Peyer's patch (tissue), 4 donors: ENCODE measurements around the gene NHERF1. TPM values are rescaled to one million over a fixed set of nuclear protein-coding genes. Genes with fewer than 3 reads are reported as not detected.

Source experiments
- DNase-seq, 3 donors: peaks; one replicate each; pipeline ENCODE4 v3.0.0-alpha.2; 2017 to 2019
- H3K27ac ChIP-seq, 4 donors: fragments of 200-600 bp; sonication (generic); one replicate each; pipeline ENCODE4 v1.5.1; 2016 to 2019
- H3K27me3 ChIP-seq, 2 donors: fragments of 200-600 bp; sonication (generic); one replicate each; pipeline ENCODE4 v1.5.1; 2019
- H3K36me3 ChIP-seq, 3 donors: fragments of 200-600 bp; sonication (generic); one replicate each; pipeline ENCODE4 v1.5.1; 2016 to 2019
- H3K4me1 ChIP-seq, 4 donors: fragments of 200-600 bp; sonication (generic); one replicate each; pipeline ENCODE4 v1.5.1; 2016 to 2019
- H3K4me3 ChIP-seq, 4 donors: fragments of 200-600 bp; sonication (generic); 1 replicate in 3 of 4; 2 replicates in 1 of 4; pipeline ENCODE4 v1.5.1; 2016 to 2019; ENCODE audit warnings: mild to moderate bottlenecking in 1 of 4
- H3K9me3 ChIP-seq, 4 donors: fragments of 200-600 bp; sonication (generic); one replicate each; pipeline ENCODE4 v1.5.1; 2016 to 2019; ENCODE audit warnings: mild to moderate bottlenecking in 1 of 4
- POLR2A ChIP-seq, 2 donors: fragments of 450-650 bp; IDR thresholded peaks; one replicate each; pipeline ENCODE4 v1.5.1; 2017; ENCODE audit warnings: antibody characterized with exemption in 2 of 2, mild to moderate bottlenecking in 2 of 2, moderate library complexity in 2 of 2
- total RNA-seq, 4 donors: library from RNA; depleted of rRNA; stranded (reverse); fragments of >200 nt; gene quantifications; one replicate each; pipeline ENCODE4 v1.1.0, GENCODE V29; 2016
- TF ChIP-seq, protein P1 (sequence below), 6 experiments: fragments of 450-650 bp in 4 of 6; fragments of 200-600 bp in 2 of 6; sonication (generic) in 1 of 6; IDR thresholded peaks; one replicate each; pipeline ENCODE4 v1.5.1; 2017 to 2019; ENCODE audit warnings: antibody characterized with exemption in 6 of 6, mild to moderate bottlenecking in 3 of 6, moderate library complexity in 1 of 6

The NHERF1 gene
- total RNA-seq, 4 donors from 2014 or later = 121 to 600 (median 488) TPM

DNA sequence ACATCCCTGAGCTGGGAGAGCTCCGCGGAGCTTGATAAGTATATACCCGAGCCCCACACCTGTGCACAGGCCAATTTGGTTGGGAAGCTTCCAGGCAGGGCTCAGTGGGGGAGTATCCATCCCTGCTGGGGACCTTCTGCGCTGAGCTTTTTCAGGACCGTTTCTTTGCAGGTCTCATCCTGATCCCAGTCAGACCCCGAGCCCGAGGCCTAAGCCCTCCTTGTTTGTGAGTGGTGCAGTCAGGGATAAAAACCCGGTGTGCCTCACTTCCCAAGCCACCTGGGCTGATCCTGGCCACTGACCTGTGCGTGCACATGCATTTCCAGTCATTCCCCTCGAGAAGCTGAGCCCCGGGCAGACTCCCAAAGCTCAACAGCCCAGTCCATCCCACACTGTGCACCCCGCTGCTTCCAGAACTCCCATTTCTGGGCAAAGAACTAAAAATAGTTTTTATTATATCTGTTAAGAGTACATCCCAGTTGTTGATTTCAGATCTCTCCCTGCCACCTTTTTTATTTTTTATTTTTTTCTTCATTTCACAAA, 55.0 kb downstream of the NHERF1 start:
- Histone ChIP-seq H3K36me3 (peaks cover 0 to 16% (median 0%) of the 10 kb centered on the region in 3 donors), H3K4me1 (no peaks in the 10 kb centered on the region), H3K4me3 (no peak overlapping the region), H3K27ac (no peak overlapping the region), H3K9me3 (no peaks in the 10 kb centered on the region), H3K27me3 (no peaks in the 10 kb centered on the region)
- TF ChIP-seq POLR2A (IDR thresholded peaks at IDR 0.05) = no peak
- TF ChIP-seq, protein P1, sequence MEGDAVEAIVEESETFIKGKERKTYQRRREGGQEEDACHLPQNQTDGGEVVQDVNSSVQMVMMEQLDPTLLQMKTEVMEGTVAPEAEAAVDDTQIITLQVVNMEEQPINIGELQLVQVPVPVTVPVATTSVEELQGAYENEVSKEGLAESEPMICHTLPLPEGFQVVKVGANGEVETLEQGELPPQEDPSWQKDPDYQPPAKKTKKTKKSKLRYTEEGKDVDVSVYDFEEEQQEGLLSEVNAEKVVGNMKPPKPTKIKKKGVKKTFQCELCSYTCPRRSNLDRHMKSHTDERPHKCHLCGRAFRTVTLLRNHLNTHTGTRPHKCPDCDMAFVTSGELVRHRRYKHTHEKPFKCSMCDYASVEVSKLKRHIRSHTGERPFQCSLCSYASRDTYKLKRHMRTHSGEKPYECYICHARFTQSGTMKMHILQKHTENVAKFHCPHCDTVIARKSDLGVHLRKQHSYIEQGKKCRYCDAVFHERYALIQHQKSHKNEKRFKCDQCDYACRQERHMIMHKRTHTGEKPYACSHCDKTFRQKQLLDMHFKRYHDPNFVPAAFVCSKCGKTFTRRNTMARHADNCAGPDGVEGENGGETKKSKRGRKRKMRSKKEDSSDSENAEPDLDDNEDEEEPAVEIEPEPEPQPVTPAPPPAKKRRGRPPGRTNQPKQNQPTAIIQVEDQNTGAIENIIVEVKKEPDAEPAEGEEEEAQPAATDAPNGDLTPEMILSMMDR (IDR thresholded peaks at IDR 0.05) = no peak
- DNase-seq = no peak

DNA sequence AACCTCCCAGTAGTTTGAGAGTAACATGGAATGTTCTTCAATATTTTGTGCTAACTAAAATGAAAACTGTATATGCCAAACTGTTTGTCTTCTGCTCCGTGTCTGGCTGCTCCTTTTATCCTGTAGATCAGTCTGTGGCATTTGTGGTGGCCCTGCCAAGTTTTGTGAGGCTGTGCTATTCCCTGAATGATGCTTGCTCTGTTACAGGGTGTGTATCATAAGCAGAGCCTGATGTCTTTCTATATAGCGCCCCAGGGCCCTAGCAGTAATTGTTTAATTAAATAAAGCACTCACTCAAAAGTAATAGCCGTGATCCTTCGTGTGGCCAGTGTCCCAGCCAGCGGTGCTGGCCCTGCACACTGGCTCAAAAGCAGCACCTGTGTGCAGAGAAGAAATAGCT, 55.5 kb downstream of the NHERF1 start:
- no peak overlapping the region for H3K4me3 ChIP-seq
- no peak for DNase-seq
- no peak overlapping the region for H3K27ac ChIP-seq
- H3K27me3 ChIP-seq = no peaks in the 10 kb centered on the region
- no peaks in the 10 kb centered on the region for H3K9me3 ChIP-seq
- peaks cover 0 to 16% (median 0%) of the 10 kb centered on the region in 3 donors for H3K36me3 ChIP-seq
- no peak for TF ChIP-seq POLR2A (IDR thresholded peaks at IDR 0.05)
- H3K4me1 ChIP-seq = no peaks in the 10 kb centered on the region

DNA sequence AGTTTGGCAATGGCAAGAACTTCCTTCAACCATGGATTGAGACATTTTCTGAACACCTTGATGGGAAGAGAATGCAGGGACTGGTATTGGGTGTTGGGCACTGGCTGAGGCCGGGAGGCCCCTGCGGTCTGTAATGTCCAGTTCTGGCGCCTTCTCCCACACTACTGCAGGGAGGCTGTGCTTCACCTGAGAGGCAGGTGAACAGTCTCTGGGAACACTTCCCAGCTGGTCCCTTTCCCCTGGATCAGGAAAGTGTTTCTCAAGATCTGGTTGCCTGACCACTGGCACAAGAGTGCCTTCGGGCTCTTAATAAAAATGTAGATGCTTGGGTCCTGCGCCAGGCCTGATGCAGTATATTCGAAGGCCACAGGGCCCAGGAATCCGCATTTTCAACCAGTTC, 56.3 kb downstream of the NHERF1 start:
- TF ChIP-seq, protein P1 (IDR thresholded peaks at IDR 0.05) = no peak
- no peak for TF ChIP-seq POLR2A (IDR thresholded peaks at IDR 0.05)
- H3K9me3 ChIP-seq = no peaks in the 10 kb centered on the region
- no peaks in the 10 kb centered on the region for H3K4me1 ChIP-seq
- H3K36me3 ChIP-seq = peaks cover 0 to 16% (median 0%) of the 10 kb centered on the region in 3 donors
- H3K4me3 ChIP-seq = no peak overlapping the region
- H3K27ac ChIP-seq = no peak overlapping the region
- no peaks in the 10 kb centered on the region for H3K27me3 ChIP-seq
- no peak for DNase-seq

DNA sequence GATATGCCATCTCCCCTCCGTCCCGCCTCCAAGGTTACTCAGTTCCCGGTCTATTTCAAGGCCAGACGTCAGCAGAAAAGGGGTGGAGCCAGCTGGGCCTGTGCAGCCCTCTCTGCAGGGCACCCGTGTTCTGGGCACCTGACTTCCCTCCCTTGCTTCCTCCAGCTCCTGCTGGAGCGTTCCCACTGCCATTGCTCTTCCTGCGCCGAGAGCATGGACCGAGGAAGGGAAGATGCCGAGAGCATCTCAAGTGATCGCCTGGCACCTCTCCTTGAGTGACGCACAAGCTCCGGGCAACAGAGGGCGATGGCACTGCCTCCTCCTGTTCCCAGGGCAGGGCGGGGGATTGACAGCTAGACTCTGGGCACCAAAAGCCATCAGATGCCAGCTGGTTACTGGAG, 57.2 kb downstream of the NHERF1 start:
- DNase-seq = no peak
- Histone ChIP-seq H3K27ac (no peak overlapping the region), H3K9me3 (no peaks in the 10 kb centered on the region), H3K4me3 (no peak overlapping the region), H3K27me3 (no peaks in the 10 kb centered on the region), H3K4me1 (no peaks in the 10 kb centered on the region), H3K36me3 (peaks cover 0 to 10% (median 0%) of the 10 kb centered on the region in 3 donors)
- no peak for TF ChIP-seq POLR2A (IDR thresholded peaks at IDR 0.05)
- TF ChIP-seq, protein P1 (IDR thresholded peaks at IDR 0.05) = no peak

DNA sequence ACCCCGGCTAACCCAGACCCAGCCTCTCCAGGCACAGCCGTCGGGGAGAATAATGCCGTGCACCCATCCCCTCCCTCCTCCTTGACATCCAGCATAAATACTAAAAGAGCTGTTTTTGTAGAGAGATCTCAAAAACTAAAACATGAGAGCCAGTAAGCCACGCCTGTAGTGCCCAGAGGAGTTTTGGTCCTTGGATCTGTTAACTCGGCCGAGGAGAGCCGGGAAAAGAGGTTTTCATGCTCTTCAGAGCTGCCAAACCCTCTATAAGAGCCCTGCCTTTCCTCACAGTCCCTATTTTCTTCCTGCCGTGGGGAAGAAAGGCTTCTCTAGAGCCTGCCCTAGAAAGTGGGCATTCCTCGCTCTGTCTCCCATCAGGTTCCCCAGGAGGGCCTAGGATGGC, 57.9 kb downstream of the NHERF1 start:
- TF ChIP-seq, protein P1 (IDR thresholded peaks at IDR 0.05) = no peak
- no peak for DNase-seq
- Histone ChIP-seq H3K4me1 (no peaks in the 10 kb centered on the region), H3K9me3 (no peaks in the 10 kb centered on the region), H3K4me3 (no peak overlapping the region), H3K27me3 (no peaks in the 10 kb centered on the region), H3K27ac (no peak overlapping the region), H3K36me3 (peaks cover 0 to 2% (median 0%) of the 10 kb centered on the region in 3 donors)

DNA sequence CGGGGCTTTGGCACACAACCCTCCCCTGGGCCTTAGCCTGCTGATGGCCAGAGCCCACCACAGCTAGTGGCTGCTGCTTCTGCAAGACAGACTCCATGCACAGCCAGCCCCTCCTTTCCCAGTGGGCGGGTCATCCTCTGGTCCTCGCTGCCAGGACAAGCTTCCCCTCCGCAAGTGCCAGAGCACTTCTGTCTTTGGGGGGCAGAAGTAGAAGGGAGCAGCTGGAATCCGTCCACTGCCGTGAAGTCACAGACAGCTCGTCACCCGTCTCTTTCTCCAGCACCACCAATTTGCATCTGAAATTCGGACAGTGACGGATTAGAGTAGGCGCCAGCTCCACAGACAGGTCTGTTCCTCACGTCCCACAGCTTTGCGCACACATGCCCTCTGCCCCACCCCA, 59.0 kb downstream of the NHERF1 start:
- Histone ChIP-seq H3K27ac (no peak overlapping the region), H3K36me3 (no peaks in the 10 kb centered on the region), H3K4me3 (no peak overlapping the region), H3K4me1 (no peaks in the 10 kb centered on the region), H3K9me3 (no peaks in the 10 kb centered on the region), H3K27me3 (no peaks in the 10 kb centered on the region)
- DNase-seq = no peak
- TF ChIP-seq POLR2A (IDR thresholded peaks at IDR 0.05) = no peak
- TF ChIP-seq, protein P1 (IDR thresholded peaks at IDR 0.05) = no peak
